H9 (cell line): ENCODE results near the gene DHDDS. TPM values are rescaled to one million over a fixed set of nuclear protein-coding genes. Genes with fewer than 3 reads are reported as not detected.

Experiments
- DNase-seq: peaks from one replicate; pipeline ENCODE4 v3.0.0-alpha.2; 2017
- H2AFZ ChIP-seq: one replicate; pipeline ENCODE4 v1.6.1; 2013; ENCODE audit warnings: mild to moderate bottlenecking, low read length, control low read depth, moderate library complexity
- H2AK5ac ChIP-seq: 2 replicates; pipeline ENCODE4 v1.6.1; 2013; ENCODE audit warnings: low read length, control low read depth, mixed read lengths; ENCODE audit not compliant: insufficient read length
- H2BK120ac ChIP-seq: one replicate; pipeline ENCODE4 v1.6.1; 2013; ENCODE audit warnings: low read depth, mild to moderate bottlenecking, low read length, control low read depth, inconsistent platforms; ENCODE audit not compliant: poor library complexity, severe bottlenecking
- H2BK12ac ChIP-seq: 2 replicates; pipeline ENCODE4 v1.6.1; 2013; ENCODE audit warnings: low read length, control low read depth, mixed read lengths, low read depth; ENCODE audit not compliant: insufficient read length
- H2BK15ac ChIP-seq: 2 replicates; pipeline ENCODE4 v1.6.1; 2013; ENCODE audit warnings: low read depth, low read length, control low read depth
- H2BK20ac ChIP-seq: one replicate; pipeline ENCODE4 v1.6.1; 2013; ENCODE audit warnings: low read depth, mild to moderate bottlenecking, low read length, control low read depth, inconsistent platforms; ENCODE audit not compliant: poor library complexity, severe bottlenecking
- H2BK5ac ChIP-seq: 2 replicates; pipeline ENCODE4 v1.6.1; 2013; ENCODE audit warnings: low read length, control low read depth, mixed read lengths; ENCODE audit not compliant: insufficient read length
- H3K14ac ChIP-seq: 2 replicates; pipeline ENCODE4 v1.6.1; 2013; ENCODE audit warnings: low read length, control low read depth; ENCODE audit not compliant: insufficient read depth
- H3K18ac ChIP-seq: 2 replicates; pipeline ENCODE4 v1.6.1; 2013; ENCODE audit warnings: low read depth, mild to moderate bottlenecking, mixed read lengths, low read length, control low read depth; ENCODE audit not compliant: insufficient read length
- H3K23ac ChIP-seq: 2 replicates; pipeline ENCODE4 v1.6.1; 2013; ENCODE audit warnings: low read length, control low read depth, mixed read lengths, low read depth; ENCODE audit not compliant: insufficient read length
- H3K23me2 ChIP-seq: 2 replicates; pipeline ENCODE4 v1.6.1; 2013; ENCODE audit warnings: low read depth, mild to moderate bottlenecking, mixed read lengths, low read length, control low read depth; ENCODE audit not compliant: insufficient read length, poor library complexity, severe bottlenecking
- H3K27ac ChIP-seq: 2 replicates; pipeline ENCODE4 v1.5.1; 2013; ENCODE audit warnings: low read length, control low read depth, mixed read lengths, low read depth; ENCODE audit not compliant: insufficient read length
- H3K27me3 ChIP-seq: 2 replicates; pipeline ENCODE4 v1.6.1; 2013; ENCODE audit warnings: low read length, control low read depth, inconsistent platforms; ENCODE audit not compliant: insufficient read depth
- H3K4ac ChIP-seq: 2 replicates; pipeline ENCODE4 v1.6.1; 2013; ENCODE audit warnings: low read depth, mild to moderate bottlenecking, control low read depth, inconsistent platforms, low read length, moderate library complexity
- H3K4me1 ChIP-seq: 2 replicates; pipeline ENCODE4 v1.6.1; 2013; ENCODE audit warnings: low read length, control low read depth, inconsistent platforms; ENCODE audit not compliant: insufficient read depth
- H3K4me2 ChIP-seq: 2 replicates; pipeline ENCODE4 v1.6.1; 2013; ENCODE audit warnings: low read length, control low read depth, mixed read lengths; ENCODE audit not compliant: insufficient read length, insufficient read depth
- H3K56ac ChIP-seq: 2 replicates; pipeline ENCODE4 v1.6.1; 2013; ENCODE audit warnings: low read depth, mild to moderate bottlenecking, mixed read lengths, low read length, control low read depth; ENCODE audit not compliant: insufficient read length
- H3K79me1 ChIP-seq: 2 replicates; pipeline ENCODE4 v1.6.1; 2013; ENCODE audit warnings: low read depth, mild to moderate bottlenecking, moderate library complexity, low read length, control low read depth, inconsistent platforms; ENCODE audit not compliant: insufficient read depth, poor library complexity, severe bottlenecking
- H3K79me2 ChIP-seq: 2 replicates; pipeline ENCODE4 v1.6.1; 2013; ENCODE audit warnings: low read length, control low read depth, inconsistent platforms; ENCODE audit not compliant: insufficient read depth
- H3K9ac ChIP-seq: 2 replicates; pipeline ENCODE4 v1.6.1; 2013; ENCODE audit warnings: low read length, control low read depth, mixed read lengths; ENCODE audit not compliant: insufficient read length; ENCODE audit errors: extremely low read depth
- H3K9me3 ChIP-seq: one replicate; pipeline ENCODE4 v1.6.1; 2013; ENCODE audit warnings: low read depth, low read length, inconsistent platforms; ENCODE audit not compliant: control insufficient read depth
- H3T11ph ChIP-seq: one replicate; pipeline ENCODE4 v1.6.1; 2013; ENCODE audit warnings: mild to moderate bottlenecking, low read length, control low read depth, inconsistent platforms
- H4K20me1 ChIP-seq: one replicate; pipeline ENCODE4 v1.6.1; 2013; ENCODE audit not compliant: control insufficient read depth, insufficient read length, insufficient read depth
- H4K5ac ChIP-seq: 2 replicates; pipeline ENCODE4 v1.6.1; 2013; ENCODE audit warnings: low read depth, mild to moderate bottlenecking, mixed read lengths, low read length, control low read depth; ENCODE audit not compliant: insufficient read length
- H4K8ac ChIP-seq: replicated peaks from 2 replicates; pipeline ENCODE4 v1.6.1; 2013; ENCODE audit warnings: low read length, control low read depth, mixed read lengths, low read depth; ENCODE audit not compliant: insufficient read length
- H4K91ac ChIP-seq: 2 replicates; pipeline ENCODE4 v1.6.1; 2013; ENCODE audit warnings: low read depth, mild to moderate bottlenecking, moderate library complexity, mixed read lengths, low read length, control low read depth; ENCODE audit not compliant: insufficient read length
- H3K27ac Mint-ChIP-seq, 3 experiments: 2 replicates in 2 of 3; 3 replicates in 1 of 3; pipeline ENCODE4 v1.8.0; 2020 to 2021; ENCODE audit warnings: mixed read lengths in 3 of 3, mild to moderate bottlenecking in 1 of 3, moderate library complexity in 1 of 3
- H3K27me3 Mint-ChIP-seq: 2 replicates; pipeline ENCODE4 v1.8.0; 2021; ENCODE audit warnings: low read depth, mild to moderate bottlenecking, moderate library complexity, mixed read lengths
- H3K36me3 Mint-ChIP-seq, 3 experiments: 2 replicates in 2 of 3; 3 replicates in 1 of 3; pipeline ENCODE4 v1.8.0; 2020 to 2021; ENCODE audit warnings: low read depth in 3 of 3, mixed read lengths in 3 of 3; ENCODE audit not compliant: insufficient read depth in 1 of 3
- H3K4me1 Mint-ChIP-seq, 2 experiments: 2 replicates each; pipeline ENCODE4 v1.8.0; 2020; ENCODE audit warnings: mixed read lengths in 2 of 2
- H3K4me3 Mint-ChIP-seq, 2 experiments: 2 replicates in 1 of 2; 3 replicates in 1 of 2; pipeline ENCODE4 v1.8.0; 2020 to 2021; ENCODE audit warnings: mild to moderate bottlenecking in 2 of 2, mixed read lengths in 2 of 2, moderate library complexity in 1 of 2
- H3K9me3 Mint-ChIP-seq, 2 experiments: 2 replicates in 1 of 2; 3 replicates in 1 of 2; pipeline ENCODE4 v1.8.0; 2020; ENCODE audit warnings: mild to moderate bottlenecking in 2 of 2, mixed read lengths in 2 of 2, moderate library complexity in 1 of 2
- WGBS: extraction: QIAGEN DNeasy Blood & Tissue Kit; methylation state at CpG from one replicate; pipeline ENCODE4 v1.1.7; 2013; ENCODE audit warnings: missing lambda C conversion rate, low lambda C conversion rate, mixed read lengths; ENCODE audit not compliant: insufficient read length; ENCODE audit errors: extremely low coverage; 5-methylcytosine and 5-hydroxymethylcytosine counted together
- total RNA-seq: library from RNA; stranded (reverse); gene quantifications from 2 replicates; pipeline ENCODE4 v1.2.1, GENCODE V29; 2021
- TF ChIP-seq, protein P1 (sequence below): fragments of 200-600 bp; sonication (generic); conservative IDR thresholded peaks from 3 replicates; pipeline ENCODE4 v1.8.0; 2021; ENCODE audit warnings: antibody characterized with exemption, mild to moderate bottlenecking

DHDDS gene
- total RNA-seq, 1 experiment from 2014 or later: 61.2 TPM

DNA sequence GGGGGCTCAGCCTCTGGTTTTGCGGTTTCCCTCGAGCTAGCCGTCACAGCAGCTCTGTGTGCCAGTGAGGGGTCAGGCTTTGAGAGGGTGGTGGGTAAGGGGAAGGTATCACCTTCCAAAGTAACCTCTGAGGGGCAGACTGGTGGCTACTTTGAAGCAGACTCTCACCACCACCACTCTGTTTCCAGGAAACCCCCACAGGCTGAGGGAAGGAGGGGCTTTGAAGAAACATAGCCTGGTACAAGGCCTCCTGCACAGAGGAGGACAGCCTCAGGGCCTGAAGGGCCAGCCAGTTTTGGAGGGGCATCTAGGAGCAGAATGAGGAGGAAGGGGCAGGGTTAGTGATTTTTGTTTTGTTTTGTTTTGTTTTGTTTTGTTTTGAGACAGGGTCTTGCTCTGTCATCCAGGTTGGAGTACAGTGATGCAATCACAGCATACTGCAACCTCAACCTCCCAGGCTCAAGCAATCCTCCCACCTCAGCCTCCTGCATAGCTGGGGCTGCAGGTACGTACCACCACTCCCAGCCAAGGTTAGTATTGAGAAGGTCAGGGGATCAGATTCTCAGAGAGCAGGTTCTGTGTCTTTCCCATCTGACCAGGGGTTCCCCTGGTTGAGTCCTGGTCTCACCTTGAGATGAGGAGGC lies 42.4 kb upstream of the DHDDS start:
- peak overlapping the region in 1 of 3 experiments; percentile 58; a peak in 1 of 7 replicates for H3K27ac Mint-ChIP-seq
- H3K36me3 Mint-ChIP-seq: no peaks in the 10 kb centered on the region
- Histone ChIP-seq H3K4ac (no peak overlapping the region), H4K8ac (no peak overlapping the region), H3K27me3 (no peaks in the 10 kb centered on the region), H3K9ac (no peak overlapping the region), H3K23ac (no peak overlapping the region), H4K91ac (no peak overlapping the region), H2BK5ac (no peak overlapping the region), H2BK12ac (no peak overlapping the region), H2AFZ (no peak overlapping the region), H3K18ac (no peak overlapping the region), H3K9me3 (no peaks in the 10 kb centered on the region), H3K23me2 (no peaks in the 10 kb centered on the region), H3K14ac (no peak overlapping the region), H3K79me1 (no peaks in the 10 kb centered on the region), H2AK5ac (no peak overlapping the region), H3K56ac (no peak overlapping the region), H3T11ph (no peak overlapping the region), H4K20me1 (no peaks in the 10 kb centered on the region), H2BK20ac (no peak overlapping the region), H2BK120ac (no peak overlapping the region), H3K4me1 (peaks cover 4% of the 10 kb centered on the region; the same call in 1 of the 2 replicates), H3K27ac (no peak overlapping the region), H3K79me2 (no peaks in the 10 kb centered on the region), H3K4me2 (no peak overlapping the region), H2BK15ac (no peak overlapping the region), H4K5ac (no peak overlapping the region)
- TF ChIP-seq, protein P1, sequence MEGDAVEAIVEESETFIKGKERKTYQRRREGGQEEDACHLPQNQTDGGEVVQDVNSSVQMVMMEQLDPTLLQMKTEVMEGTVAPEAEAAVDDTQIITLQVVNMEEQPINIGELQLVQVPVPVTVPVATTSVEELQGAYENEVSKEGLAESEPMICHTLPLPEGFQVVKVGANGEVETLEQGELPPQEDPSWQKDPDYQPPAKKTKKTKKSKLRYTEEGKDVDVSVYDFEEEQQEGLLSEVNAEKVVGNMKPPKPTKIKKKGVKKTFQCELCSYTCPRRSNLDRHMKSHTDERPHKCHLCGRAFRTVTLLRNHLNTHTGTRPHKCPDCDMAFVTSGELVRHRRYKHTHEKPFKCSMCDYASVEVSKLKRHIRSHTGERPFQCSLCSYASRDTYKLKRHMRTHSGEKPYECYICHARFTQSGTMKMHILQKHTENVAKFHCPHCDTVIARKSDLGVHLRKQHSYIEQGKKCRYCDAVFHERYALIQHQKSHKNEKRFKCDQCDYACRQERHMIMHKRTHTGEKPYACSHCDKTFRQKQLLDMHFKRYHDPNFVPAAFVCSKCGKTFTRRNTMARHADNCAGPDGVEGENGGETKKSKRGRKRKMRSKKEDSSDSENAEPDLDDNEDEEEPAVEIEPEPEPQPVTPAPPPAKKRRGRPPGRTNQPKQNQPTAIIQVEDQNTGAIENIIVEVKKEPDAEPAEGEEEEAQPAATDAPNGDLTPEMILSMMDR: no peak
- no peak overlapping the region; a peak in 1 of 5 replicates for H3K4me3 Mint-ChIP-seq
- peaks cover 2% of the 10 kb centered on the region; the same call in 1 of the 2 replicates for H3K27me3 Mint-ChIP-seq
- no CpG with 5 or more reads among the region's 4 CpGs for WGBS
- no peaks in the 10 kb centered on the region for H3K9me3 Mint-ChIP-seq
- peaks cover 21 to 37% of the 10 kb centered on the region in 2 experiments for H3K4me1 Mint-ChIP-seq
- DNase-seq: no peak
